Psoas muscle (tissue), 8 donors: Measurements from ENCODE around the gene GIMAP5. TPM values are rescaled to one million over a fixed set of nuclear protein-coding genes. Genes with fewer than 3 reads are reported as not detected.

Source experiments
- ATAC-seq, 4 donors: fragments of 200-7000 bp; cut with Tn5 transposase; one replicate each; pipeline ENCODE4 v1.9.1; 2020; ENCODE audit warnings: moderate library complexity in 3 of 4, mild to moderate bottlenecking in 2 of 4
- DNase-seq, 2 donors: peaks; one replicate each; pipeline ENCODE4 v3.0.0-alpha.2; 2020
- H3K27ac ChIP-seq: fragments of 200-600 bp; one replicate; pipeline ENCODE4 v1.8.0; 2022
- H3K27me3 ChIP-seq, 3 donors: fragments of 200-600 bp in 1 of 3; one replicate each; pipeline versions ENCODE4 v1.6.1 to v1.8.0; 2013 to 2022; ENCODE audit warnings: low read length in 2 of 3, mild to moderate bottlenecking in 2 of 3, moderate library complexity in 1 of 3; ENCODE audit not compliant: insufficient read depth in 3 of 3
- H3K36me3 ChIP-seq, 2 donors: fragments of 200-600 bp in 1 of 2; one replicate each; pipeline versions ENCODE4 v1.6.1 to v1.8.0; 2013 to 2022; ENCODE audit warnings: low read depth in 1 of 2, mild to moderate bottlenecking in 1 of 2, moderate library complexity in 1 of 2; ENCODE audit not compliant: insufficient read depth in 1 of 2
- H3K4me1 ChIP-seq: fragments of 200-600 bp; one replicate; pipeline ENCODE4 v1.8.0; 2022
- H3K4me3 ChIP-seq: fragments of 200-600 bp; one replicate; pipeline ENCODE4 v1.8.0; 2022; ENCODE audit warnings: mild to moderate bottlenecking
- H3K9me3 ChIP-seq: fragments of 200-600 bp; one replicate; pipeline ENCODE4 v1.8.0; 2022
- CTCF ChIP-seq: fragments of 200-600 bp; IDR thresholded peaks from one replicate; pipeline ENCODE4 v1.8.0; 2022; ENCODE audit warnings: antibody characterized with exemption
- WGBS, 3 donors: extraction: QIAGEN DNeasy Blood & Tissue Kit; methylation state at CpG; one replicate each; pipeline versions ENCODE4 v1.1.6 to v1.1.7; 2013; 5-methylcytosine and 5-hydroxymethylcytosine counted together
- intact Hi-C, 2 donors: fragments of 100-400 bp; cut with DNase I; formaldehyde crosslinking; loops; one replicate each; pipeline versions ENCODE4 v1.11.0 to v1.14.2; 2022
- polyA plus RNA-seq, 3 donors: library from polyadenylated mRNA; stranded (reverse); fragments of 200-250 nt; gene quantifications; one replicate each; pipeline ENCODE4 v1.2.3, GENCODE V29; 2013
- total RNA-seq, 4 donors: library from RNA; stranded (reverse); fragmentation: NEBNext Ultra II Directional in 2 of 4; extraction: Animal tissue kit (Norgen Biotek cat#: 25700) in 2 of 4; gene quantifications; one replicate each; pipeline versions ENCODE4 v1.2.1 to v1.2.4, GENCODE V29; 2021 to 2023
- donor health status: healthy with polysubstance abuse.
- donor health status: DM: no; HTN: no; CAD: no; lungs with moderate emphysema.
- donor health status: Bipolar disorder and iron deficiency.
- donor health status: healthy.
- donor health status: DM: yes; HTN: yes; CAD: no.
- donor health status: DM: no; HTN: no; CAD: no.
- donor health status: DM: no; HTN: no; CAD: no.
- donor health status: DM: yes; HTN: yes; CAD: no.

GIMAP5 gene
- total and polyA plus RNA-seq, 7 donors = 4.1 to 12.4 (median 8.4) TPM

DNA sequence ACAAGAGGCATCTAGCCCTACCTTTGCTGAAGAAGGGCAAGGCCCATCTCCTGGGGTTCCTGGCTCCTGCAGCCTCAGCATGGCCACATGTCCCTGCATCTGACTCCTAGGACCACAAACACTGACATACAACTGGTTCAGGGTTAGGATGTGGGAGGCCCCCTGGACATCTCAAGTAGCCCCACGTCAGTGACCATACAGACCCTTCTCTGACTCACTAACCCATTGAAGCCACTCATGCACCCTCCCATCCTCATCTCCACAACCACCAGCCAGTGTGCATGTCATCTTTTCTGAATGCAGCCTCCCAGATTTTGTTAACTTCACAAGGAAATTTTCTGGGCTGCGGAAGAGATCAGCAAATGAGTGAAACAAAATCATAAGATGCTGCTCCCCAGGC lies 44.7 kb downstream of the GIMAP5 start:
- 95 to 98% (median 95%) methylated on average over 2 of the region's 2 CpGs for WGBS, 3 donors
- DNase-seq (no peak), ATAC-seq (no peak)
- Histone ChIP-seq H3K27me3 (peaks cover 0 to 4% (median 0%) of the 10 kb centered on the region in 3 donors), H3K9me3 (no peaks in the 10 kb centered on the region), H3K4me1 (no peaks in the 10 kb centered on the region), H3K27ac (no peak overlapping the region), H3K4me3 (no peak overlapping the region), H3K36me3 (no peaks in the 10 kb centered on the region)
- intact Hi-C loops = loop anchor here in 1 of 2 donors (10.0 kb wide), 1 partner anchor 203 kb away; no protein-coding TSS in a partner anchor
- no peak for TF ChIP-seq CTCF

DNA sequence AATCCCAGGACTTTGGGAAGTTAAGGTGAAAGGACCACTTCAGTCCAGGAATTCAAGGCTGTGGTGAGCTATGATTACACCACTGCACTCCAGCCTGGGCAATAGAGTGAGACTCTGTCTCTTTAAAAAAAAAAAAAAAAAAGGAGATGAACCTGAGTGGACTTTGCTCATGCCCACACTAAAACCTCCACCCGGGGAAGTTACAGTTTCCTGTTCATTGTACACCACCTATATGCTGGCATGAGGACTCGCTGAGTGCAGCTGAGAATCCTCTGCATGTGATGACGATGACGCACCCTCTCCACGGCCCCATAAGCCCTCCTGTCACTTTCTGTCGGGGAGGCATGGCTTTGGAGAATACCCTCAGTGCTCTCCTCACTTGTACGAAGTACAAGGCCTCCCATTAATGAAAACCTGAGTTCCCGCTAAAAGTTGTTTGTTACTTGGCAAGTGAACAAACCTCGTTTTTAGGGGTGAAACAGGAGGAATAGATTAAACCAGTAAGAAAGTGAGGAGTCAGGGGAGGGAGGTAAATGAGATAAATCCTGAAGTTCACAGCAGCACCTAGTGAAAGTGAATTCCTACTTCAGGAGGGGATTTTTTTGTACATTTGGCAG lies 47.0 kb downstream of the GIMAP5 start:
- Histone ChIP-seq H3K4me1 (no peaks in the 10 kb centered on the region), H3K4me3 (no peak overlapping the region), H3K27me3 (peaks cover 0 to 4% (median 3%) of the 10 kb centered on the region in 3 donors), H3K27ac (no peak overlapping the region), H3K9me3 (no peaks in the 10 kb centered on the region), H3K36me3 (no peaks in the 10 kb centered on the region)
- DNase-seq (no peak), ATAC-seq (no peak)
- intact Hi-C loops = loop anchor here in 1 of 2 donors (10.0 kb wide), 1 partner anchor 201 kb away; no protein-coding TSS in a partner anchor
- 61 to 71% (median 63%) methylated on average over 9 of the region's 9 CpGs for WGBS, 3 donors
- TF ChIP-seq CTCF = no peak

- TF ChIP-seq CTCF = no peak
- Histone ChIP-seq H3K4me1 (no peaks in the 10 kb centered on the region), H3K4me3 (no peak overlapping the region), H3K27me3 (peaks cover 0 to 4% (median 3%) of the 10 kb centered on the region in 3 donors), H3K36me3 (no peaks in the 10 kb centered on the region), H3K27ac (no peak overlapping the region), H3K9me3 (no peaks in the 10 kb centered on the region)
- intact Hi-C loops = loop anchor here in 1 of 2 donors (10.0 kb wide), 1 partner anchor 200 kb away; no protein-coding TSS in a partner anchor
- DNase-seq (no peak), ATAC-seq (peak in 2 of 4 donors; percentile 14 to 32)
- WGBS, 3 donors = 52 to 72% (median 59%) methylated on average over 4 of the region's 4 CpGs
Measured at GRCh38 chr7:150784954-150785353, 47.7 kb downstream of the GIMAP5 start.

DNA sequence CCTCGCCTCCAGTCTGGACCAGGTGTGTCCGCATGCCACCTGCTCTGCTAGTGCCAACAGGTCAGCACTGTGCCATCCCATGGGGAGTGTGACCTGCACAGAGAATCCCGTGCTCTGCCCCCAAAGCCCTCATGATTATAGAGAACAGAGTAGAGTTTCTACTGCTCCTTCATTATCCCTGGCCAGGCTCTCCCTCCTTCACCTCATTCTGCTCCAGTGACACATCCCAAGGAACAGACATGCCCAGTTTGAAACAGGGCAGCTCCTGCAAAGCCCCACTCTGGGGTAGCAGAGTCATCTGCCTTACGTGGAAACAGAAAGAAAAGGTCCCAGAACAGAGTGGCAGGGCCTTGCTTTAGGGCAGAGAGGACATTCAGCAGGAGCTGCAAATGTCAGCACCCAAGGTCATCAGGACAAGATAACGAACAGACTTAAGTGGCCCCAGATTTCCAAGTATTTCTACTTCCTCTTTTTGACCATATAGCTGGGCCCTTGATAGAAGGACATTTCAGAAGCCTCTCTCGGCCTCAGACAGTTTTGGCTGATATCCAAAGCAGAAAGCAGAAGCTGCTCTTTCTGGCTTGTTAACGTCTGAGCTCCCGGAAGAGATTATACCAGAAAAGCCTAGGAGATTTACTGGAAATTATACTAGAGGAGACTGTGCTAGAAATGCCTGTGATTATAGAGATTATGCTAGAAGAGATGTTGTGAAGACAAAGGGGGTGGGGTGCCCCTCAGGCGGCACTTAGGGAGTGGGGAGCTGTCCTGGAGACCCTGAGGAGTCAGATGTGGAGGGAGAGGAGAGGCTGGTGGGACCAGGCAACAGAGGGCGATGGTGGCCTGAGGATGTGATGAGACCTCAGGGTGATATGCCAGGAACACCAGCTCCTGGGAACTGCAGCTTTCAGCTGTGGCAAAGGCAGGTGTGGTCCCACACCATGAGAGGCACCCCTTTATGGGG lies 50.4 kb downstream of the GIMAP5 start:
- Histone ChIP-seq H3K27ac (peak overlapping the region; percentile 52), H3K36me3 (no peaks in the 10 kb centered on the region), H3K9me3 (no peaks in the 10 kb centered on the region), H3K4me1 (no peaks in the 10 kb centered on the region), H3K4me3 (no peak overlapping the region), H3K27me3 (peaks cover 0 to 3% (median 0%) of the 10 kb centered on the region in 3 donors)
- no peak for TF ChIP-seq CTCF
- intact Hi-C loops = loop anchor here in 1 of 2 donors (10.0 kb wide), 1 partner anchor 197 kb away; no protein-coding TSS in a partner anchor
- ATAC-seq = peak in 1 of 4 donors; percentile 44
- DNase-seq = no peak
- 35 to 48% (median 40%) methylated on average over 10 of the region's 10 CpGs for WGBS, 3 donors
